NB4 (cell line): Measurements from ENCODE around the gene ZFAND2B.

Source experiments
- POLR2A ChIP-seq: IDR thresholded peaks from 2 replicates; pipeline ENCODE4 v1.6.1; 2011; ENCODE audit warnings: mild to moderate bottlenecking; ENCODE audit not compliant: insufficient read length; ENCODE audit errors: extremely low read depth
- TF ChIP-seq, protein P1 (sequence below): IDR thresholded peaks from one replicate; pipeline ENCODE4 v1.5.1; 2012; ENCODE audit warnings: low read depth, low read length
- TF ChIP-seq, protein P2 (sequence below): IDR thresholded peaks from 2 replicates; pipeline ENCODE4 v1.6.1; 2011; ENCODE audit warnings: low read depth, low read length

DNA sequence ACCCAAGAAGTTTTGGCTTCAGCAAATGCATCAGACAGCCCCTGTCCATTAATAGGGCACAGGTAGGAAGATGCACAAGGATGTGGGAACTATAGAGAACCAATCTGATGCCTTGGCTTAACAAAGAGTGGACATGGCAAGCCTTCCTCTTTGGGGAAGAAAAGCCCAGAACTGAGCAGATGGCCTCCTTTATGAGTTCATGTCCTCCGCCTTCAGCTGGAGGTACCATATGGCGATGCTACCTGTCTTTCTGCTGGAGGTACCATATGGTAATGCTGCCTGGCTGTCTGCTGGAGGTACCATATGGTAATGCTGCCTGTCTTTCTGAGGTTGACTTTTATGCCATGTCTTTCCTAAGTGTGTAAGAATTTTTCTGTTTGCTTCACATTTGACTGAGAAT lies 22.5 kb upstream of the ZFAND2B start:
- TF ChIP-seq, protein P1, sequence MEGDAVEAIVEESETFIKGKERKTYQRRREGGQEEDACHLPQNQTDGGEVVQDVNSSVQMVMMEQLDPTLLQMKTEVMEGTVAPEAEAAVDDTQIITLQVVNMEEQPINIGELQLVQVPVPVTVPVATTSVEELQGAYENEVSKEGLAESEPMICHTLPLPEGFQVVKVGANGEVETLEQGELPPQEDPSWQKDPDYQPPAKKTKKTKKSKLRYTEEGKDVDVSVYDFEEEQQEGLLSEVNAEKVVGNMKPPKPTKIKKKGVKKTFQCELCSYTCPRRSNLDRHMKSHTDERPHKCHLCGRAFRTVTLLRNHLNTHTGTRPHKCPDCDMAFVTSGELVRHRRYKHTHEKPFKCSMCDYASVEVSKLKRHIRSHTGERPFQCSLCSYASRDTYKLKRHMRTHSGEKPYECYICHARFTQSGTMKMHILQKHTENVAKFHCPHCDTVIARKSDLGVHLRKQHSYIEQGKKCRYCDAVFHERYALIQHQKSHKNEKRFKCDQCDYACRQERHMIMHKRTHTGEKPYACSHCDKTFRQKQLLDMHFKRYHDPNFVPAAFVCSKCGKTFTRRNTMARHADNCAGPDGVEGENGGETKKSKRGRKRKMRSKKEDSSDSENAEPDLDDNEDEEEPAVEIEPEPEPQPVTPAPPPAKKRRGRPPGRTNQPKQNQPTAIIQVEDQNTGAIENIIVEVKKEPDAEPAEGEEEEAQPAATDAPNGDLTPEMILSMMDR, result no peak
- no peak for TF ChIP-seq POLR2A
- TF ChIP-seq, protein P2, sequence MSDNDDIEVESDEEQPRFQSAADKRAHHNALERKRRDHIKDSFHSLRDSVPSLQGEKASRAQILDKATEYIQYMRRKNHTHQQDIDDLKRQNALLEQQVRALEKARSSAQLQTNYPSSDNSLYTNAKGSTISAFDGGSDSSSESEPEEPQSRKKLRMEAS, result no peak
